Activated CD8-positive, alpha-beta T cell treated with anti-CD3 and anti-CD28 coated beads for 36 hours (primary cell): ENCODE measurements around the gene PLP2. TPM values are rescaled to one million over a fixed set of nuclear protein-coding genes. Genes with fewer than 3 reads are reported as not detected.

Source experiments
- ATAC-seq: fragments of 200-7000 bp; cut with Tn5 transposase; one replicate; pipeline ENCODE4 v1.10.0; 2021; ENCODE audit warnings: mild to moderate bottlenecking, moderate library complexity
- CTCF ChIA-PET: fragments of 350-600 bp; sonication (Branson Sonifier 250); formaldehyde crosslinking; loops from one replicate; lab custom pipeline; 2021; ENCODE audit warnings: antibody characterized with exemption; lab: Charles Lee
- POLR2A ChIA-PET: fragments of 350-600 bp; sonication (Branson Sonifier 250); formaldehyde crosslinking; loops from one replicate; lab custom pipeline; 2021; ENCODE audit warnings: antibody characterized with exemption; lab: Charles Lee
- DNase-seq: peaks from one replicate; pipeline ENCODE4 v3.0.0-alpha.2; 2020
- H3K27ac Mint-ChIP-seq: one replicate; pipeline ENCODE4 v1.8.0; 2021; ENCODE audit warnings: mild to moderate bottlenecking, mixed read lengths
- H3K27me3 Mint-ChIP-seq: one replicate; pipeline ENCODE4 v1.8.0; 2021; ENCODE audit warnings: mixed read lengths
- H3K36me3 Mint-ChIP-seq: one replicate; pipeline ENCODE4 v1.8.0; 2021; ENCODE audit warnings: low read depth, mixed read lengths
- H3K4me1 Mint-ChIP-seq: one replicate; pipeline ENCODE4 v1.8.0; 2021; ENCODE audit warnings: low read depth, mixed read lengths
- H3K4me3 Mint-ChIP-seq: one replicate; pipeline ENCODE4 v1.8.0; 2021; ENCODE audit warnings: mild to moderate bottlenecking, moderate library complexity, mixed read lengths
- H3K9me3 Mint-ChIP-seq: one replicate; pipeline ENCODE4 v1.8.0; 2021; ENCODE audit warnings: mixed read lengths
- CTCF ChIP-seq: fragments of 200-600 bp; IDR thresholded peaks from one replicate; pipeline ENCODE4 v1.8.0; 2022; ENCODE audit warnings: antibody characterized with exemption, mild to moderate bottlenecking
- intact Hi-C: fragments of 100-400 bp; cut with micrococcal nuclease; formaldehyde crosslinking; loops from one replicate; pipeline ENCODE4 v1.10.0; 2022
- total RNA-seq, 2 experiments: library from RNA; stranded (reverse); gene quantifications; one replicate each; pipeline ENCODE4 v1.2.3, GENCODE V29; 2021

Gene PLP2
- total RNA-seq, 2 experiments from 2014 or later = 130 to 136 TPM

- no peak for DNase-seq
- H3K9me3 Mint-ChIP-seq = no peaks in the 10 kb centered on the region
- H3K36me3 Mint-ChIP-seq = peaks cover 13% of the 10 kb centered on the region
- ATAC-seq = no peak
- TF ChIP-seq CTCF = no peak
- no peaks in the 10 kb centered on the region for H3K27me3 Mint-ChIP-seq
- H3K4me1 Mint-ChIP-seq = peaks cover 8% of the 10 kb centered on the region
- peak overlapping the region; percentile 77 for H3K27ac Mint-ChIP-seq
- peak overlapping the region; percentile 84 for H3K4me3 Mint-ChIP-seq
- CTCF ChIA-PET = no interaction called here
- POLR2A ChIA-PET = interaction anchor here (1.0 kb wide), 1 partner anchor 275 kb away, joined by 3 read pairs; no protein-coding TSS in a partner anchor
- intact Hi-C loops = no loop called here
These were observed 15.3 kb downstream of the PLP2 start for GRCh38 chrX:49187028-49187394.

GRCh38 chrX:49187526-49187925 is 15.8 kb downstream of the PLP2 start:
- no peak overlapping the region for H3K27ac Mint-ChIP-seq
- peaks cover 10% of the 10 kb centered on the region for H3K4me1 Mint-ChIP-seq
- ATAC-seq = no peak
- TF ChIP-seq CTCF = no peak
- H3K9me3 Mint-ChIP-seq = no peaks in the 10 kb centered on the region
- H3K27me3 Mint-ChIP-seq = no peaks in the 10 kb centered on the region
- ChIA-PET CTCF (no interaction called here), POLR2A (interaction anchor here (0.6 kb wide), 2 partner anchors 11 to 185 kb away, joined by 3 to 4 read pairs; no protein-coding TSS in a partner anchor)
- intact Hi-C loops = no loop called here
- DNase-seq = no peak
- H3K4me3 Mint-ChIP-seq = no peak overlapping the region
- H3K36me3 Mint-ChIP-seq = peaks cover 13% of the 10 kb centered on the region

- H3K4me3 Mint-ChIP-seq = no peak overlapping the region
- no peaks in the 10 kb centered on the region for H3K27me3 Mint-ChIP-seq
- CTCF ChIA-PET = no interaction called here
- no peaks in the 10 kb centered on the region for H3K9me3 Mint-ChIP-seq
- TF ChIP-seq CTCF = no peak
- ATAC-seq (no peak), DNase-seq (no peak)
- peaks cover 13% of the 10 kb centered on the region for H3K36me3 Mint-ChIP-seq
- no peak overlapping the region for H3K27ac Mint-ChIP-seq
- intact Hi-C loops = no loop called here
- H3K4me1 Mint-ChIP-seq = peaks cover 19% of the 10 kb centered on the region
- POLR2A ChIA-PET = no interaction called here
These were observed 16.9 kb downstream of the PLP2 start for GRCh38 chrX:49188468-49189076.

GRCh38 chrX:49189606-49190005 is 17.9 kb downstream of the PLP2 start:
- DNase-seq (no peak), ATAC-seq (no peak)
- peaks cover 24% of the 10 kb centered on the region for H3K4me1 Mint-ChIP-seq
- CTCF ChIA-PET = interaction anchor here (1.9 kb wide), 1 partner anchor 34 kb away, joined by 7 read pairs; no protein-coding TSS in a partner anchor
- H3K36me3 Mint-ChIP-seq = peaks cover 4% of the 10 kb centered on the region
- H3K4me3 Mint-ChIP-seq = peak overlapping the region; percentile 86
- intact Hi-C loops = loop anchor here (5.0 kb wide), 1 partner anchor 83 kb away; no protein-coding TSS in a partner anchor
- H3K27ac Mint-ChIP-seq = peak overlapping the region; percentile 94
- POLR2A ChIA-PET = no interaction called here
- H3K27me3 Mint-ChIP-seq = no peaks in the 10 kb centered on the region
- H3K9me3 Mint-ChIP-seq = no peaks in the 10 kb centered on the region
- TF ChIP-seq CTCF = no peak

GRCh38 chrX:49190821-49191573 is 19.3 kb downstream of the PLP2 start:
- no peaks in the 10 kb centered on the region for H3K9me3 Mint-ChIP-seq
- H3K27me3 Mint-ChIP-seq = no peaks in the 10 kb centered on the region
- peaks cover 26% of the 10 kb centered on the region for H3K4me1 Mint-ChIP-seq
- H3K27ac Mint-ChIP-seq = peak overlapping the region; percentile 94
- intact Hi-C loops = loop anchor here (5.0 kb wide), 1 partner anchor 81 kb away; no protein-coding TSS in a partner anchor
- peak; percentile 88 for DNase-seq
- ChIA-PET POLR2A (no interaction called here), CTCF (interaction anchor here (1.0 to 1.9 kb wide), 4 partner anchors 10 to 35 kb away, joined by 3 to 7 read pairs (median 4); partner anchors contain the start of gene PLP2)
- no peak for TF ChIP-seq CTCF
- peak; percentile 89 for ATAC-seq
- no peaks in the 10 kb centered on the region for H3K36me3 Mint-ChIP-seq
- H3K4me3 Mint-ChIP-seq = peak overlapping the region; percentile 86
